Measurements from ENCODE around the gene MAGEB17.
"Not testable (repeated sequence)": the region's sequence is repeated elsewhere in the genome, so short reads cannot be mapped to it uniquely, and the experiment has no call there.

Gene MAGEB17

GRCh38 chrX:16167181-16167580 lies at the start of gene MAGEB17:
Gene MAGEB17 (plus strand): TSS chrX:16167481. CDS start chrX:16170383, 2,902 bp downstream.
- no peak for DNase-seq (ENCODE audit: low read depth in 1 of 2, low spot score in 1 of 2)

- DNase-seq (ENCODE audit: low read depth in 1 of 2, low spot score in 1 of 2): no peak
Measured at GRCh38 chrX:16119353-16120220, 47.7 kb upstream of the MAGEB17 start.

GRCh38 chrX:16120431-16120830 lies 46.9 kb upstream of the MAGEB17 start:
- no peak for DNase-seq (ENCODE audit: low read depth in 1 of 2, low spot score in 1 of 2)

DNA sequence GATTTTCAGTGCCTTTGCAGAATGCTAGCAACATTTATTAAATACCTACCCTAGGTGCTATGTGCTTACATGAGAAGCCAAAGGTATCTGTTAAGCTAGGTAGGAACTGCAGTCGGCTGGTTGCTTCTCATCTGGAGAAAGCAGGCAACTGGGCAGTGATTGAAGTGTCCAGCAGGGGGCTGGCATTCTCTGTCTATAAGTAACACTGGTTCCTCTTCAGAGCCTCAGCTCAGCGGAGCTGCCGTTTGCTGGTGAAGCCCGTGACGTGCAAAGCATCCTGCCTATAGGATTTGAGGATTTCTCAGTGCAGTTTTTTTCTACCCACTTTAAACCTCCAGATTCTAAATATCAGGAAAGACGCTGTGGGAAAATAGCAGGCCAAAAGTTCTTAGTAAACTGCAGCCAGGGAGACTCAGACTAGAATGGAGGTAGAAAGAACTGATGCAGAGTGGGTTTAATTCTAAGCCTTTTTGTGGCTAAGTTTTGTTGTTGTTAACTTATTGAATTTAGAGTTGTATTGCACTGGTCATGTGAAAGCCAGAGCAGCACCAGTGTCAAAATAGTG lies 44.0 kb upstream of the MAGEB17 start, which contains the start of gene GRPR:
Gene GRPR (plus strand): TSS at position 344 of the 565 bp plus-strand sequence. CDS start 389 bp downstream, outside the sequence.
- DNase-seq (ENCODE audit: low read depth in 1 of 2, low spot score in 1 of 2): peak in 1 of 2 donors; percentile 28

- DNase-seq (ENCODE audit: low read depth in 1 of 2, low spot score in 1 of 2): no peak
Measured at GRCh38 chrX:16124201-16124600, 43.1 kb upstream of the MAGEB17 start.

DNA sequence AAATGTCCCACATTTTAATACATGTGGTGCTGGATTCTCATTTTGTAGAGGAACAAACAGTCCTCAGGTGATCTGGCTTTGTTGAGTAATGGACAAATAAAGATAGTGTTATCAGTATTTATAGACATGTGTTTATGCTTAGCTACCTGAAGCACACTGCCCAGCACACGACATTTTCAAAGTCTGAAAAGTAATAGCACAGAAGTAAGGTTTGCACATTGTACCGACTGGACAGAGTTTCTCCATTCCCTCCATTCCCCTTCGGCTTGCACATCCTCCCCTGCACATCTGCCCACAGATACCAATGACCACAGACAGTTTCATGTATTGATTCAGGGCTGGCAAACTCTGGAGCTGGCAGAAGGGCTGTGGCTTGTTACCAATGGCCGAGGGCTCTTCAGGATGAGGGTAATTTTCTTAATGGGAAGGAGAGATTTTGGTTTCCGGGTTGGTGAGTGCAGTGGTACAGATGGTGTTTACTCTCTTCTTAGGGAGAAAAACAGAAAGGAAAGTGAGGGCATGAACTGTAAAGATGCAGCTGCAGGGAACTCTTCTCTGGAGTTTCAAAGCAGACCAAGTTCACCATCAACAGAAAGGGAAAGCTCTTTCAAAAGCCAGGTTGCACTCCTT lies 41.6 kb upstream of the MAGEB17 start:
- no peak for DNase-seq (ENCODE audit: low read depth in 1 of 2, low spot score in 1 of 2)

DNA sequence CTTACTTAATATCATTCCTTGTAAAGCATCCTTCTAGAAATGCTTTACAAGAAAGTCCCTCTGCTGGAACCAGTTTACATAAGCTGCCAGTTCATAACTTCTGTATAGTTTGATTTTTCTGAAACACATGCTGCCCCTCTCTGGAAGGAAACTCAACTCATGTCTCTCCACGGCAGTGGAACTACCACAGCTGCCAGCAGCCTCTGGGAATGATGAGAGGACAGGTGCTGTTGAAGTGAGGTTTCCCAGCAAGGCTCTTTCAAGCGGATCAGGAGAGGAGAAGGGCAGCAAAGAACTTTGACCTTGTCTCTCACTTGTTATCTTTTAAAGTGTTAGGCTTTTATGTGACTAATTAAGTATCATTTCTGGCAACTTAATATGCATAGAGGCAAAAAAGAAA lies 36.6 kb upstream of the MAGEB17 start:
- DNase-seq (ENCODE audit: low read depth in 1 of 2, low spot score in 1 of 2): no peak

- DNase-seq (ENCODE audit: low read depth in 1 of 2, low spot score in 1 of 2): no peak
Measured at GRCh38 chrX:16134936-16135335, 32.3 kb upstream of the MAGEB17 start.

DNA sequence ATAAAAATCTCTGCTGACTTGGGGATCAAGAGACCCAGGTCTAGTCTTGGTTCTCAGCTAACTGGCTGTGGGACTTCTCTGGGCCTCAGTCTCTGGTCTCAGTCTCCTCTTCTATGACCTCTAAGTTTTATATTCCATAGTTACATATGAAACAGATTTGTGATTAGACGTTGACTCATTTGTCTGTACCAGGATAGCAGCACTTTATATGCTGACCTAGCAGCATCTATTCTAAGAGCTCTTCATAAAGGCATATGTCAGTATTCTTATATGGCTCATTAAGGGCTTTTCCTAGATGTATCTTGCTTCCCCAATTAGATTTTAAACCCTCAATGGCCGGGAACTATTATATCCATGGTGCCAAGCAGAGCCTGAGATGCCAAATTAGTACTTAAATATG lies 31.2 kb upstream of the MAGEB17 start:
- no peak for DNase-seq (ENCODE audit: low read depth in 1 of 2, low spot score in 1 of 2)

DNA sequence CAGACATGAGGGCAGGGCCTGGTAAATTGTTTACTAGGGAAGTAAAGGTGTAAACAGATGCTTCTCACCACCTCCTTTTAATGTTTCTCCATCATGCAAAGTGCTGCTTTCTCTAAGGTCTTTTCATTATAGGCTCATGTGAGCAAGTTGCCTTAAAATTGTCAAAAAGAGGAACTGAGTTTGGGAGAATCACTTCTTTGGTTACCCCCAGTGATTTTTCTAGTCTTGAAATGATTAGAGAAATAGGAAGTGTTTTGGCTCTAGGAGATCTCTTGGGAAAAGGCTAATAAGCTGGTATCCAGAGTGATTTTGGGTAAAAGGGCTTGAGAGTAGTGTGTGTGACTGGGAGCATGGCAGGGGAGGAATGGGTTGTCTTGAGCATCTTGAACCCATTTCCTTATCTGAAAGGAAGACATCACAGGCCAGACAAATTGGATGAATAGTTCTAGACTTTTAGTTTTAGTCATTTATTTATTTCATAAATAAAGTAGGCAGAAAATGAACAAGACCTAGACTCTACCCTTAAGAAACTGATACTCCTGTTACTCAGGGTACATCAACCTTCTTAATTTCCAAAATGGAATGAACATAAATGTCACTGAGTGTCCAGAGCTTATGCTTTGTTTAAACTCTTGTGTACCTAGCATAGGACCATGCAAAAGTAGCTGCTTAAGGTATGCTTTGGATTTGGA lies 29.7 kb upstream of the MAGEB17 start:
- no peak for DNase-seq (ENCODE audit: low read depth in 1 of 2, low spot score in 1 of 2)

DNA sequence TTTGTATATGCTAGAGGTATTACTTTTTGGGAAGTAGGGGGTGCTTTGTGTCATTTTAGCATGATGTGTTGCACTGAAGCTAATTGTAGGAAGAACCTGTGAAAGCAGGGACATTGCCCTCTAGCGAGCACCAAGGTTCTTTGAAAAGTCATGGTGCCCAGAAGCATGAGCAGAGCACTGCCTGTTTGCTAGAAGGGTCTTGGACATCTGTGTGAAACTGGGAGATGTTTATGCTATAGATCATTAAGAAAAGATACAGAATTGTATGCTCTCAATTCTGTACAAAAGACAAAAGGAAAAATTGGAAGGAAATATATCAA lies 29.2 kb upstream of the MAGEB17 start:
- DNase-seq (ENCODE audit: low read depth in 1 of 2, low spot score in 1 of 2): no peak

DNA sequence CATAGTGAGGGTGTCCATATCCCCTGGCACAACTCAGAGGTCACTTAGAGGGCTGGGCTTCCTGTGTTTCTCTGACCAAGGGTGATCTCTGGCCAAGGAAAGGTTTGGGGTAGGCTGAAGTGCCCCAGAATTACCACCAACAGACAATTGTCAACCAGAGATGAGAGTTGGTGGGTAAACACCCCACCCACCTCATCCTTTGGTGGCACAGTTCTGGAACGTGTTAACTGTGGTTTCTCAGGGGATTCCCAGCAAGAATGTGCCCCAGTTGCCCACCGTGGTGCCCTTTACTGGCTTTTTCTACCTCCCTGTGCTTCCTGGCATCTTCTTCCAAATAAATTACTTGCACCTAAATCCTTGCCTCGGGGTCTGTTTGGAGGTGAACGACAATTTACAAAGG lies 26.8 kb upstream of the MAGEB17 start:
- no peak for DNase-seq (ENCODE audit: low read depth in 1 of 2, low spot score in 1 of 2)

DNA sequence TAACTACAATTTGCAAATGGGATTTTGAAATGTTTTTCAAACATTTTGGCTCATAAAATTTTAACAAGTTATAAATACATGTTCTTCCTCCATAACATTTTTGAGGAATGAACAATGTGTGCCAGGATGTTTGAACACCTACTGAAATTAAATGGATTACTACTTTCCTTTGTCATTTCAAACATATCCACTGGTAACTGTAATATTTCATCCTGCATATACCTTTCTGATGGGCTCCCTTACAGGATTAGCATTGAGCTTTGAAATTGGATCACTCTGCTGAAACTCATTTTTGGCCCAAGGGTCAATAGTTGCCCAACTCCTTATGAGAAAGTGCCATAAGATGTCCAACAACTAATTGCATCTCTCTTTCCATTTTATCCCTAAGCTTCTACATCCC lies 26.3 kb upstream of the MAGEB17 start:
- no peak for DNase-seq (ENCODE audit: low read depth in 1 of 2, low spot score in 1 of 2)

DNA sequence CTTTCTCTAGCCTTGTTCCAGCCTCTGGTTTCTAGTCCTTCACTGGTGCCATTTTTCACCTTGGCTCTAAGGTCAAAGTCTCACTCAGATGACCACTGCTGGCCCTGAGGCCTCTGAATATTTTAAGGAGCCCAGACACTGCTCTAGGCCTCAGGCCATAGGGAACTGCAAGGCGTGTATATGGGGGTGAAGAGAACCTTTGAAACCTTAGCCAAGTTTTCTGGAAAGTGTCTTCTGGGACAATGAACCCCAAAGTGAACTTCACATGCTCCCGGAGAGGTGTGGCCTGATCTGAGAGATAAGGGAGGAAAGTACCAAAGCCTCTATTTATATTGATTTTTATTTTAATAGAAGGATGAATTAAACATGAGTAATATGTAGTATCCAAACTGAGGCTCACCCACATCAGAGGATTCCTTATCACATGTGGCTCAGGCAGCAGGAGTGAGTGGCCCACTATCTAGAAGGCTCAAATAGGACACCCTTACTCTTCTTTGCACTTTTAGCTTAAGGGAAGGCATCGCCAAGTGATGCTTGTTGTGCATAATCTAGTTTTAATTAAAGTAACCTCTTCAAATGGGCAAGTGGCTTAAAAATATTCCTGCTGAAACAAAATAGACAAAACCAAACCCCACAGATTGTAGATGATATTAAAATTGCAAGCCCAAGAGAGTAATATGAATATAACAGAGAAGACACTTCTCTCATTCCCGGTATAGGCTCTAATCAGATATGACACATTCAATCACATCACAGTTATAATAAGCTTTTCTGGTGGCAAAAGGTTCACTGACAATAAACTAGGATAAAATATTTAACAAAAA lies 25.6 kb upstream of the MAGEB17 start:
- no peak for DNase-seq (ENCODE audit: low read depth in 1 of 2, low spot score in 1 of 2)

DNA sequence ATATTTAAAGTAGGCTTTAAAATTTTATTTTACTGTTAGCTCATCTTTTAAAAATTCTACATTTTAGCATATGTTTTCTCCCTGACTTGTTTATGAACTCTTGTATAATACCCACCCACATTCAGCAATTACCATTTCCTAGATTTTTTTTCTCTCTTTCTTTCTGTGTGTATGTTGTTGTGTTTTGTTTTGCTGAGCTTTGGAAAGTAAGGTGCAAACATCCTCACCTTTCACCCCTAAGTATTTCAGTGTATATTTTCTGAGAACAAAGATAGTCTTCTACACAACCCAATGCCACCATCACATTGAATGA lies 25.1 kb upstream of the MAGEB17 start:
- DNase-seq (ENCODE audit: low read depth in 1 of 2, low spot score in 1 of 2): no peak

GRCh38 chrX:16143968-16144367 lies 23.3 kb upstream of the MAGEB17 start:
- DNase-seq (ENCODE audit: low read depth in 1 of 2, low spot score in 1 of 2): no peak

DNA sequence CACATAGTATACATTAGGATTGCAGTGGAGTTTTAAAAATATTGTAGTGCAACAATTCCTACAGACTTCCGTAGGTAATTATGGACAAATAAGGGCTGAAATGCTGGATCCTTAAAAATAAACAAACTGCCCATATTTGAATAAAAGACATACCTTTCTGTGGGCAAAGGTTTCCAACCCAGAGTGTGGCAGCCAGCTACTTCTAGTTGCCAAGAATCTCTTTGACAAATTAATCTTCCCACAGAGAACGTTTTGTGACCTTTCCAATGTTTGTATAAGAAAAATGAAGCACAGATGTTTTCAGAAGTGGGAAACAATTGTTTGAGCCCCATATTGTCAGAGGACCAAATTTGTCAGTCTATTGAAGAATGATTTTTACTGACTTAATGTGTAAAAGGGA lies 22.9 kb upstream of the MAGEB17 start:
- no peak for DNase-seq (ENCODE audit: low read depth in 1 of 2, low spot score in 1 of 2)

DNA sequence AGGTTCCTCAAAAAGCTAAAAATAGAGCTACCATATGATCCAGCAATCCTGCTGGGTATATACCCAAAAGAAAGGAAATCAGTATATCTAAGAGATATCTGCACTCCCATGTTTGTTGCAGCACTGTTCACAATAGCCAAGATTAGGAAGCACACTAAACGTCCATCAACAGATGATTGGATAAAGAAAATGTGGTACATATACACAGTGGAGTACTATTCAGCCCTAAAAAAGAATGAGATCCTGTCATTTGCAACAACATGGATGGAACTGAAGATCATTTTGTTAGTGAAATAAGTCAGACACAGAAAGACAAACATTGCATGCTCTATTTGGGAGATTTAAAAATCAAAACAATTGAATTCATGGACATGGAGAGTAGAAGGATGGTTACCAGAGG lies 22.2 kb upstream of the MAGEB17 start:
- not testable (repeated sequence) for DNase-seq (ENCODE audit: low read depth in 1 of 2, low spot score in 1 of 2)

- no peak for DNase-seq (ENCODE audit: low read depth in 1 of 2, low spot score in 1 of 2)
Measured at GRCh38 chrX:16145656-16146055, 21.6 kb upstream of the MAGEB17 start.

DNA sequence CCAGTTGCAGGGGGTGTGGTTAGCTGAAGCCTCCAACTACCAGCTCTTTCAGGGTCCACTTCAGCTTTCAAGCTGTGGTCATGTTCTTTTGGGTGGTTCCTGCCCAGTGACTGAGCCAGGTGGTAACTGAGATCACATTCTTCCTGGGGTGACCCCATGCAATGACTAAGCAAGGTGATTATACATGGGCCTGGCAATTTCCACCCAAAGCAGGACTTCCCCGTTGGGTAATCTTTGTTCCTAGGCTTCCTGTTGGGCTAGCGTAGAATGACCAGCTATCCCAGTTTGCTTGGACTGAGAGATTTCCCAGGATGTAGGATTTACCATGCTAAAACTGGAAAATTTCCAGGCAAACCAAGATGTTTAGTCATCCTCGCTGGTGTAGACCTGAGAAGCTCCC lies 18.4 kb upstream of the MAGEB17 start:
- DNase-seq (ENCODE audit: low read depth in 1 of 2, low spot score in 1 of 2): no peak

- DNase-seq (ENCODE audit: low read depth in 1 of 2, low spot score in 1 of 2): no peak
Measured at GRCh38 chrX:16155581-16156096, 11.6 kb upstream of the MAGEB17 start.
